IPS-NIHi11 (cell line): ENCODE measurements around the gene NECAB2.
A peak's percentile ranks its signal among the peaks of the same experiment; 100 is the strongest.

Experiments used
- DNase-seq: peaks from one replicate; pipeline ENCODE4 v3.0.0; 2012; ENCODE audit warnings: mixed read lengths, low spot score

The NECAB2 gene

GRCh38 chr16:83967091-83967490, 953 bp upstream of the NECAB2 start:
- DNase-seq = no peak

GRCh38 chr16:83968306-83968851, 335 bp downstream of the NECAB2 start:
- peak; percentile 81 for DNase-seq

GRCh38 chr16:83968891-83969649, 1.0 kb downstream of the NECAB2 start:
- DNase-seq = peak; percentile 47

GRCh38 chr16:83969771-83970429, 1.9 kb downstream of the NECAB2 start:
- no peak for DNase-seq

GRCh38 chr16:83970430-83970815, 2.4 kb downstream of the NECAB2 start:
- DNase-seq = no peak

GRCh38 chr16:83971165-83972130, 3.4 kb downstream of the NECAB2 start:
- DNase-seq = no peak

- no peak for DNase-seq
These were observed 4.4 kb downstream of the NECAB2 start for GRCh38 chr16:83972256-83973008.

GRCh38 chr16:83973077-83973476, 5.0 kb downstream of the NECAB2 start:
- no peak for DNase-seq

- no peak for DNase-seq
These were observed 5.7 kb downstream of the NECAB2 start for GRCh38 chr16:83973581-83974385.

- no peak for DNase-seq
These were observed 6.4 kb downstream of the NECAB2 start for GRCh38 chr16:83974475-83974874.

GRCh38 chr16:83975590-83976260, 7.7 kb downstream of the NECAB2 start:
- no peak for DNase-seq

GRCh38 chr16:83977056-83977815, 9.2 kb downstream of the NECAB2 start:
- DNase-seq = no peak

- no peak for DNase-seq
These were observed 10.4 kb downstream of the NECAB2 start for GRCh38 chr16:83978401-83978904.

GRCh38 chr16:83979441-83979840, 11.4 kb downstream of the NECAB2 start:
- no peak for DNase-seq

- DNase-seq = no peak
These were observed 12.8 kb downstream of the NECAB2 start for GRCh38 chr16:83980794-83981193.

- DNase-seq = no peak
These were observed 13.8 kb downstream of the NECAB2 start for GRCh38 chr16:83981799-83982198.

GRCh38 chr16:83983491-83983890, 15.4 kb downstream of the NECAB2 start:
- DNase-seq = no peak

- no peak for DNase-seq
These were observed 21.3 kb downstream of the NECAB2 start for GRCh38 chr16:83989300-83989699.

GRCh38 chr16:83990492-83990891, 22.4 kb downstream of the NECAB2 start:
- no peak for DNase-seq
